ENCODE results near the gene TADA3. TPM values are rescaled to one million over a fixed set of nuclear protein-coding genes. Genes with fewer than 3 reads are reported as not detected.

TADA3 gene
- total and polyA plus RNA-seq, 4 donors = 41.6 to 62.3 (median 53.2) TPM

GRCh38 chr3:9743548-9743947 lies 48.7 kb downstream of the TADA3 start:
- DNase-seq (no peak), ATAC-seq (ENCODE audit: insufficient read depth, low FRiP score) (no peak)
- H3K36me3 ChIP-seq (ENCODE audit: control insufficient read depth in 4 of 4, insufficient read depth in 4 of 4, low read length in 4 of 4) = peaks cover 57 to 83% (median 74%) of the 10 kb centered on the region in 4 donors
- no peaks in the 10 kb centered on the region for H3K9me3 ChIP-seq (ENCODE audit: control insufficient read depth in 4 of 4, insufficient read depth in 3 of 4, low read length in 3 of 4)
- H3K4me1 ChIP-seq (ENCODE audit: control insufficient read depth in 5 of 5, insufficient read depth in 5 of 5, low read length in 5 of 5) = peaks cover 0 to 3% (median 0%) of the 10 kb centered on the region in 5 donors
- H3K4me3 ChIP-seq = no peak overlapping the region
- no peaks in the 10 kb centered on the region for H3K27me3 ChIP-seq (ENCODE audit: control insufficient read depth in 3 of 3, insufficient read depth in 3 of 3, low read length in 2 of 3)
- no peak for TF ChIP-seq CTCF (IDR thresholded peaks at IDR 0.05; ENCODE audit: control extremely low read depth, extremely low read depth)
- H3K27ac ChIP-seq (ENCODE audit: low read depth in 1 of 2, low read length in 1 of 2) = no peak overlapping the region
- no peak overlapping the region for H3K9ac ChIP-seq (ENCODE audit: insufficient read depth in 1 of 2, low read length in 2 of 2)
- 95 to 98% methylated on average over 18 of the region's 18 CpGs for WGBS, 2 donors

GRCh38 chr3:9742560-9742959 lies 49.7 kb downstream of the TADA3 start:
- ATAC-seq (ENCODE audit: insufficient read depth, low FRiP score) (no peak), DNase-seq (no peak)
- H3K9ac ChIP-seq (ENCODE audit: insufficient read depth in 1 of 2, low read length in 2 of 2) = no peak overlapping the region
- TF ChIP-seq CTCF (IDR thresholded peaks at IDR 0.05; ENCODE audit: control extremely low read depth, extremely low read depth) = no peak
- no peak overlapping the region for H3K4me3 ChIP-seq
- no peaks in the 10 kb centered on the region for H3K27me3 ChIP-seq (ENCODE audit: control insufficient read depth in 3 of 3, insufficient read depth in 3 of 3, low read length in 2 of 3)
- H3K27ac ChIP-seq (ENCODE audit: low read depth in 1 of 2, low read length in 1 of 2) = no peak overlapping the region
- H3K4me1 ChIP-seq (ENCODE audit: control insufficient read depth in 5 of 5, insufficient read depth in 5 of 5, low read length in 5 of 5) = no peaks in the 10 kb centered on the region
- no peaks in the 10 kb centered on the region for H3K9me3 ChIP-seq (ENCODE audit: control insufficient read depth in 4 of 4, insufficient read depth in 3 of 4, low read length in 3 of 4)
- peaks cover 57 to 88% (median 77%) of the 10 kb centered on the region in 4 donors for H3K36me3 ChIP-seq (ENCODE audit: control insufficient read depth in 4 of 4, insufficient read depth in 4 of 4, low read length in 4 of 4)
- 97 to 100% methylated on average over 1 of the region's 1 CpG for WGBS, 2 donors

- DNase-seq = no peak
- Histone ChIP-seq H3K27ac (ENCODE audit: low read depth in 1 of 2, low read length in 1 of 2) (no peak overlapping the region), H3K4me3 (no peak overlapping the region), H3K27me3 (ENCODE audit: control insufficient read depth in 3 of 3, insufficient read depth in 3 of 3, low read length in 2 of 3) (no peaks in the 10 kb centered on the region), H3K4me1 (ENCODE audit: control insufficient read depth in 5 of 5, insufficient read depth in 5 of 5, low read length in 5 of 5) (peaks cover 0 to 5% (median 1%) of the 10 kb centered on the region in 5 donors), H3K9me3 (ENCODE audit: control insufficient read depth in 4 of 4, insufficient read depth in 3 of 4, low read length in 3 of 4) (no peaks in the 10 kb centered on the region), H3K9ac (ENCODE audit: insufficient read depth in 1 of 2, low read length in 2 of 2) (no peak overlapping the region), H3K36me3 (ENCODE audit: control insufficient read depth in 4 of 4, insufficient read depth in 4 of 4, low read length in 4 of 4) (peaks cover 33 to 72% (median 67%) of the 10 kb centered on the region in 4 donors)
- TF ChIP-seq CTCF (IDR thresholded peaks at IDR 0.05; ENCODE audit: control extremely low read depth, extremely low read depth) = no peak
- WGBS, 2 donors = 95 to 97% methylated on average over 15 of the region's 15 CpGs
- no peak for ATAC-seq (ENCODE audit: insufficient read depth, low FRiP score)
These were observed 53.1 kb downstream of the TADA3 start for GRCh38 chr3:9739181-9739580.

- H3K27me3 ChIP-seq (ENCODE audit: control insufficient read depth in 3 of 3, insufficient read depth in 3 of 3, low read length in 2 of 3) = no peaks in the 10 kb centered on the region
- H3K9ac ChIP-seq (ENCODE audit: insufficient read depth in 1 of 2, low read length in 2 of 2) = no peak overlapping the region
- H3K27ac ChIP-seq (ENCODE audit: low read depth in 1 of 2, low read length in 1 of 2) = no peak overlapping the region
- ATAC-seq (ENCODE audit: insufficient read depth, low FRiP score) = no peak
- TF ChIP-seq CTCF (IDR thresholded peaks at IDR 0.05; ENCODE audit: control extremely low read depth, extremely low read depth) = no peak
- no peak overlapping the region for H3K4me3 ChIP-seq
- H3K36me3 ChIP-seq (ENCODE audit: control insufficient read depth in 4 of 4, insufficient read depth in 4 of 4, low read length in 4 of 4) = peaks cover 13 to 54% (median 52%) of the 10 kb centered on the region in 4 donors
- DNase-seq = no peak
- WGBS, 2 donors = 80 to 92% methylated on average over 2 of the region's 2 CpGs
- peaks cover 8 to 19% (median 13%) of the 10 kb centered on the region in 5 donors for H3K4me1 ChIP-seq (ENCODE audit: control insufficient read depth in 5 of 5, insufficient read depth in 5 of 5, low read length in 5 of 5)
- no peaks in the 10 kb centered on the region for H3K9me3 ChIP-seq (ENCODE audit: control insufficient read depth in 4 of 4, insufficient read depth in 3 of 4, low read length in 3 of 4)
These were observed 55.4 kb downstream of the TADA3 start for GRCh38 chr3:9736831-9737230.
